ENCODE results near the gene HTR2B.
A peak's percentile ranks its signal among the peaks of the same experiment; 100 is the strongest.
"Not testable (repeated sequence)": the region's sequence is repeated elsewhere in the genome, so short reads cannot be mapped to it uniquely, and the experiment has no call there.

Gene HTR2B

GRCh38 chr2:231133365-231134099, 8.7 kb upstream of the HTR2B start:
- no peak for DNase-seq

- DNase-seq, result no peak
Observed at GRCh38 chr2:231132129-231132528, 7.3 kb upstream of the HTR2B start.

GRCh38 chr2:231130336-231131056, 5.7 kb upstream of the HTR2B start:
- no peak for DNase-seq

GRCh38 chr2:231129216-231129615, 4.4 kb upstream of the HTR2B start:
- no peak for DNase-seq

GRCh38 chr2:231128541-231128940, 3.7 kb upstream of the HTR2B start:
- no peak for DNase-seq

- no peak for DNase-seq
Observed at GRCh38 chr2:231127936-231128335, 3.1 kb upstream of the HTR2B start.

- DNase-seq, result no peak
Observed at GRCh38 chr2:231127480-231127879, 2.6 kb upstream of the HTR2B start.

GRCh38 chr2:231126123-231126522, 1.3 kb upstream of the HTR2B start:
- no peak for DNase-seq

GRCh38 chr2:231123362-231123898, 1.4 kb downstream of the HTR2B start:
- DNase-seq, result no peak

GRCh38 chr2:231118614-231118942, 6.3 kb downstream of the HTR2B start:
- DNase-seq, result no peak

- no peak for DNase-seq
Observed at GRCh38 chr2:231117922-231118613, 6.8 kb downstream of the HTR2B start.

GRCh38 chr2:231117148-231117547, 7.7 kb downstream of the HTR2B start:
- DNase-seq, result no peak

GRCh38 chr2:231115651-231116050, 9.2 kb downstream of the HTR2B start:
- DNase-seq, result no peak

GRCh38 chr2:231113489-231113888, 11.4 kb downstream of the HTR2B start:
- DNase-seq, result no peak

GRCh38 chr2:231111987-231112386, 12.9 kb downstream of the HTR2B start:
- no peak for DNase-seq

GRCh38 chr2:231110551-231110950, 14.3 kb downstream of the HTR2B start:
- DNase-seq, result no peak

GRCh38 chr2:231104115-231104713, 20.6 kb downstream of the HTR2B start:
- DNase-seq, result peak; percentile 76

GRCh38 chr2:231102772-231103171, 22.1 kb downstream of the HTR2B start:
- no peak for DNase-seq

- DNase-seq, result no peak
Observed at GRCh38 chr2:231100990-231101389, 23.9 kb downstream of the HTR2B start.

- not testable (repeated sequence) for DNase-seq
Observed at GRCh38 chr2:231100321-231100720, 24.5 kb downstream of the HTR2B start.

- no peak for DNase-seq
Observed at GRCh38 chr2:231099918-231100317, 24.9 kb downstream of the HTR2B start.

- peak; percentile 20 for DNase-seq
Observed at GRCh38 chr2:231094736-231095346, 30.0 kb downstream of the HTR2B start.

GRCh38 chr2:231093933-231094332, 30.9 kb downstream of the HTR2B start:
- no peak for DNase-seq
